ENCODE measurements around the gene BCOR.

- no peak for TF ChIP-seq CTCF (conservative IDR thresholded peaks at IDR 0.05; ENCODE audit: low read depth, low read length)
- no peak for TF ChIP-seq EZH2 (IDR thresholded peaks at IDR 0.05; ENCODE audit: borderline replicate concordance, low read depth, low read length, poor library complexity, severe bottlenecking)
Measured at GRCh38 chrX:40147126-40147952, 49.6 kb upstream of the BCOR start.
